A549 (cell line): Measurements from ENCODE around the gene ATP5F1A. TPM values are rescaled to one million over a fixed set of nuclear protein-coding genes. Genes with fewer than 3 reads are reported as not detected.

Source experiments
- ATAC-seq, 2 experiments: fragments of 200-7000 bp in 1 of 2; fragments of >200 bp in 1 of 2; cut with Nextera tagmentation in 1 of 2; cut with Tn5 transposase in 1 of 2; 3 replicates each; pipeline versions ENCODE4 v1.8.0 to v1.9.1; 2018 to 2020; ENCODE audit warnings: mild to moderate bottlenecking in 1 of 2, moderate library complexity in 1 of 2
- CTCF ChIA-PET: fragments of 300-600 bp; sonication (Branson Sonifier 250); formaldehyde crosslinking; extraction: SDS; loops from one replicate; lab custom pipeline; 2021; ENCODE audit warnings: antibody characterized with exemption, inconsistent platforms; lab: Yijun Ruan, JAX
- POLR2A ChIA-PET: fragments of 350-600 bp; formaldehyde crosslinking; extraction: SDS; loops from one replicate; lab custom pipeline; 2021; ENCODE audit warnings: antibody characterized with exemption, inconsistent platforms; lab: Yijun Ruan, JAX
- DNase-seq, 2 experiments: peaks; one replicate each; pipeline versions ENCODE4 v3.0.0 to v3.0.0-alpha.2; 2011 to 2016; ENCODE audit warnings: low read depth in 1 of 2, low spot score in 1 of 2
- FAIRE-seq: peaks from 2 replicates; lab custom pipeline; 2011; peaks lifted over from hg19 to GRCh38; lab: Jason Lieb, UNC
- H3K27ac ChIP-seq, 2 experiments: fragments of >200 bp; sonication (Bioruptor Twin); formaldehyde crosslinking; 3 replicates each; pipeline ENCODE4 v1.5.1; 2016 to 2017
- H3K4me1 ChIP-seq: fragments of >200 bp; sonication (Bioruptor Twin); formaldehyde crosslinking; 3 replicates; pipeline ENCODE4 v1.6.1; 2016
- H3K4me2 ChIP-seq: fragments of >200 bp; sonication (Bioruptor Twin); formaldehyde crosslinking; 3 replicates; pipeline ENCODE4 v1.6.1; 2016
- H3K4me3 ChIP-seq: fragments of >200 bp; sonication (Bioruptor Twin); formaldehyde crosslinking; 3 replicates; pipeline ENCODE4 v1.5.1; 2016
- H3K9me3 ChIP-seq: fragments of >200 bp; sonication (Bioruptor Twin); formaldehyde crosslinking; 3 replicates; pipeline ENCODE4 v1.6.1; 2016
- ATOH8 ChIP-seq: fragments of 250-450 bp; sonication (Bioruptor Pico); IDR thresholded peaks from 2 replicates; pipeline ENCODE4 v1.5.0; 2020; ENCODE audit warnings: low read depth, mild to moderate bottlenecking, moderate library complexity
- BHLHE40 ChIP-seq: IDR thresholded peaks from 2 replicates; pipeline ENCODE4 v1.6.1; 2012; ENCODE audit warnings: low read depth, low read length, inconsistent platforms
- CBX8 ChIP-seq: fragments of 200-600 bp; sonication (generic); IDR thresholded peaks from 2 replicates; pipeline ENCODE4 v1.6.1; 2016
- CHD2 ChIP-seq: fragments of 150-350 bp; IDR thresholded peaks from 2 replicates; pipeline ENCODE4 v1.6.1; 2014; ENCODE audit warnings: low read length; ENCODE audit not compliant: partially characterized antibody
- EHF ChIP-seq: fragments of 250-450 bp; sonication (Bioruptor Pico); IDR thresholded peaks from 2 replicates; pipeline ENCODE4 v1.5.0; 2020; ENCODE audit warnings: mild to moderate bottlenecking
- EHMT2 ChIP-seq: fragments of 200-600 bp; sonication (generic); IDR thresholded peaks from 2 replicates; pipeline ENCODE4 v1.6.1; 2016; ENCODE audit warnings: antibody characterized with exemption, low read depth, mild to moderate bottlenecking, moderate library complexity
- EP300 ChIP-seq, 2 experiments: fragments of >200 bp; sonication (Bioruptor Twin); formaldehyde crosslinking; IDR thresholded peaks; 2 replicates in 1 of 2; 3 replicates in 1 of 2; pipeline ENCODE4 v1.6.1; 2016 to 2017
- FOSB ChIP-seq: fragments of 250-450 bp; sonication (Bioruptor Pico); IDR thresholded peaks from 2 replicates; pipeline ENCODE4 v1.5.0; 2020; ENCODE audit warnings: mild to moderate bottlenecking, moderate library complexity
- FOSL2 ChIP-seq, 2 experiments: fragments of 450-650 bp in 1 of 2; fragments of >200 bp in 1 of 2; sonication (Bioruptor Twin) in 1 of 2; formaldehyde crosslinking; IDR thresholded peaks; 2 replicates each; pipeline versions ENCODE4 v1.5.0 to v1.6.1; 2016 to 2020; ENCODE audit warnings: mild to moderate bottlenecking in 1 of 2, moderate library complexity in 1 of 2
- FOXS1 ChIP-seq: fragments of 250-450 bp; sonication (Bioruptor Pico); IDR thresholded peaks from 2 replicates; pipeline ENCODE4 v1.5.0; 2020; ENCODE audit warnings: mild to moderate bottlenecking, moderate library complexity
- HEYL ChIP-seq: fragments of 250-450 bp; sonication (Bioruptor Pico); IDR thresholded peaks from 2 replicates; pipeline ENCODE4 v1.8.0; 2021; ENCODE audit warnings: mild to moderate bottlenecking, moderate library complexity
- HMGXB4 ChIP-seq: fragments of 250-450 bp; sonication (Bioruptor Pico); IDR thresholded peaks from 2 replicates; pipeline ENCODE4 v1.5.0; 2021; ENCODE audit warnings: mild to moderate bottlenecking, moderate library complexity, borderline replicate concordance
- HOXB13 ChIP-seq: fragments of 250-450 bp; sonication (Bioruptor Pico); IDR thresholded peaks from 2 replicates; pipeline ENCODE4 v1.5.0; 2020; ENCODE audit warnings: low read depth, mild to moderate bottlenecking, moderate library complexity
- JUNB ChIP-seq: fragments of >200 bp; sonication (Bioruptor Twin); formaldehyde crosslinking; IDR thresholded peaks from 2 replicates; pipeline ENCODE4 v1.6.1; 2016
- KDM5A ChIP-seq: fragments of 200-600 bp; sonication (generic); IDR thresholded peaks from 2 replicates; pipeline ENCODE4 v1.6.1; 2016; ENCODE audit warnings: antibody characterized with exemption, mild to moderate bottlenecking
- MAX ChIP-seq: IDR thresholded peaks from 2 replicates; pipeline ENCODE4 v1.6.1; 2012
- MYC ChIP-seq: IDR thresholded peaks from 2 replicates; pipeline ENCODE4 v1.6.1; 2012; ENCODE audit warnings: mild to moderate bottlenecking, inconsistent platforms, low read length, improper control_type of control experiment, borderline replicate concordance
- NFE2L2 ChIP-seq: fragments of 150-350 bp; conservative IDR thresholded peaks from 2 replicates; pipeline ENCODE4 v1.6.1; 2014; ENCODE audit warnings: low read length
- NPAS2 ChIP-seq: fragments of 250-450 bp; sonication (Bioruptor Pico); IDR thresholded peaks from 2 replicates; pipeline ENCODE4 v1.8.0; 2022; ENCODE audit warnings: mild to moderate bottlenecking, moderate library complexity, borderline replicate concordance
- NR3C1 ChIP-seq: fragments of >200 bp; sonication (Bioruptor Twin); formaldehyde crosslinking; IDR thresholded peaks from 3 replicates; pipeline ENCODE4 v1.6.1; 2017
- PHF8 ChIP-seq: fragments of 200-600 bp; sonication (generic); IDR thresholded peaks from 2 replicates; pipeline ENCODE4 v1.6.1; 2016; ENCODE audit warnings: low read depth, mild to moderate bottlenecking, antibody characterized with exemption, moderate library complexity, borderline replicate concordance
- POLR2A ChIP-seq: IDR thresholded peaks from 2 replicates; pipeline ENCODE4 v1.6.1; 2012; ENCODE audit warnings: mild to moderate bottlenecking, low read length
- RCOR1 ChIP-seq: fragments of 150-350 bp; IDR thresholded peaks from 2 replicates; pipeline ENCODE4 v1.6.1; 2014; ENCODE audit warnings: antibody characterized with exemption, low read length, low read depth
- RNF2 ChIP-seq: fragments of 200-600 bp; sonication (generic); IDR thresholded peaks from 2 replicates; pipeline ENCODE4 v1.6.1; 2016; ENCODE audit warnings: low read depth, mild to moderate bottlenecking, antibody characterized with exemption, moderate library complexity, borderline replicate concordance
- TFCP2L1 ChIP-seq: fragments of 250-450 bp; sonication (Bioruptor Pico); IDR thresholded peaks from 2 replicates; pipeline ENCODE4 v1.5.0; 2021; ENCODE audit warnings: mild to moderate bottlenecking
- TP53 ChIP-seq: fragments of 250-450 bp; sonication (Bioruptor Pico); IDR thresholded peaks from 2 replicates; pipeline ENCODE4 v1.5.0; 2021; ENCODE audit warnings: mild to moderate bottlenecking, moderate library complexity
- ZC3H11A ChIP-seq: fragments of 450-650 bp; IDR thresholded peaks from 2 replicates; pipeline ENCODE4 v1.6.1; 2014; ENCODE audit warnings: antibody characterized with exemption, mild to moderate bottlenecking
- ZFP36 ChIP-seq: fragments of 450-650 bp; IDR thresholded peaks from 2 replicates; pipeline ENCODE4 v1.6.1; 2014; ENCODE audit warnings: borderline replicate concordance; ENCODE audit not compliant: partially characterized antibody
- ZSCAN20 ChIP-seq: fragments of 250-450 bp; sonication (Bioruptor Pico); IDR thresholded peaks from 2 replicates; pipeline ENCODE4 v1.8.0; 2022; ENCODE audit warnings: mild to moderate bottlenecking, moderate library complexity
- WGBS: methylation state at CpG from one replicate; pipeline ENCODE4 v1.1.6; 2017; ENCODE audit errors: missing lambda C conversion rate; 5-methylcytosine and 5-hydroxymethylcytosine counted together
- polyA plus RNA-seq, 4 experiments: library from polyadenylated mRNA; depleted of rRNA in 3 of 4; stranded (reverse); fragments of >200 nt; fragmentation: RNase III in 1 of 4; extraction: RNeasy Plus Mini Kit Qiagen cat#74134 plus additional on column Dnase treatment in 1 of 4; gene quantifications; 2 replicates in 3 of 4; 3 replicates in 1 of 4; pipeline ENCODE4 v1.2.3, GENCODE V29; 2011 to 2017

ATP5F1A gene
- polyA plus RNA-seq, 2 of the 4 experiments (the other 2 are of a cell fraction) = 422 to 543 TPM

GRCh38 chr18:46046126-46046525 lies 52.0 kb downstream of the ATP5F1A start (continued):
- TF ChIP-seq ATOH8 (CRISPR knock-in tag) = no peak

GRCh38 chr18:46042571-46043123 lies 55.4 kb downstream of the ATP5F1A start:
- Histone ChIP-seq H3K4me2 (no peak overlapping the region), H3K4me1 (no peaks in the 10 kb centered on the region), H3K27ac (no peak overlapping the region), H3K4me3 (no peak overlapping the region), H3K9me3 (no peaks in the 10 kb centered on the region)
- ChIA-PET CTCF (no interaction called here), POLR2A (interaction anchor here (0.6 kb wide), 1 partner anchor 40 kb away, joined by 3 read pairs; no protein-coding TSS in a partner anchor)
- DNase-seq (no peak), FAIRE-seq (no peak), ATAC-seq (no peak)
- WGBS = 66% methylated on average over 3 of the region's 3 CpGs
- TF ChIP-seq MAX (no peak), HMGXB4 (CRISPR knock-in tag) (no peak), ZSCAN20 (CRISPR knock-in tag) (no peak), TFCP2L1 (CRISPR knock-in tag) (no peak), BHLHE40 (no peak), RCOR1 (no peak), EHF (no peak), RNF2 (no peak), FOXS1 (CRISPR knock-in tag) (no peak), MYC (no peak), PHF8 (no peak), HEYL (CRISPR knock-in tag) (no peak), POLR2A (no peak), NR3C1 (no peak)
- TF ChIP-seq, all 56 proteins: peak for 0

- ATAC-seq = no peak
- 70% methylated on average over 4 of the region's 5 CpGs for WGBS
Measured at GRCh38 chr18:46040747-46041104, 57.4 kb downstream of the ATP5F1A start.

More at GRCh38 chr18:46040747-46041104, 57.4 kb downstream of the ATP5F1A start:
- DNase-seq (no peak), FAIRE-seq (no peak)
- Histone ChIP-seq H3K4me1 (no peaks in the 10 kb centered on the region), H3K4me2 (no peak overlapping the region), H3K4me3 (no peak overlapping the region), H3K27ac (no peak overlapping the region), H3K9me3 (no peaks in the 10 kb centered on the region)
- ChIA-PET POLR2A (no interaction called here), CTCF (interaction anchor here (1.2 kb wide), 1 partner anchor 33 kb away, joined by 3 read pairs; no protein-coding TSS in a partner anchor)
- TF ChIP-seq TP53 (CRISPR knock-in tag) (no peak), ZC3H11A (no peak), CHD2 (no peak), EHMT2 (no peak), ZFP36 (no peak), FOSB (CRISPR knock-in tag) (no peak), HOXB13 (no peak), EP300 (IDR thresholded peaks at IDR 0.05) (no peak), CBX8 (no peak), FOSL2 (IDR thresholded peaks at IDR 0.05) (no peak), FOSL2 (CRISPR knock-in tag; IDR thresholded peaks at IDR 0.05) (no peak), ATOH8 (CRISPR knock-in tag) (no peak), NPAS2 (CRISPR knock-in tag) (no peak), KDM5A (no peak), JUNB (no peak), NFE2L2 (no peak), ZSCAN20 (CRISPR knock-in tag) (no peak)
- TF ChIP-seq, all 56 proteins: peak for 0
